Fibroblast of pulmonary artery (primary cell): Measurements from ENCODE around the gene PVALEF.
"Not testable (repeated sequence)": the region's sequence is repeated elsewhere in the genome, so short reads cannot be mapped to it uniquely, and the experiment has no call there.

Experiments
- DNase-seq: peaks from one replicate; pipeline ENCODE4 v3.0.0-alpha.2; 2010; ENCODE audit warnings: low read depth
- H3K4me3 ChIP-seq: replicated peaks from 2 replicates; pipeline ENCODE4 v1.5.1; 2011; ENCODE audit warnings: low read depth, mild to moderate bottlenecking, control low read depth, low read length, moderate library complexity
- CTCF ChIP-seq: IDR thresholded peaks from 2 replicates; pipeline ENCODE4 v1.5.1; 2011; ENCODE audit warnings: mild to moderate bottlenecking, control low read depth, low read length, inconsistent platforms; ENCODE audit errors: missing control alignments

Gene PVALEF

GRCh38 chr17:81143717-81144422 lies 21.4 kb upstream of the PVALEF start:
- no peak overlapping the region for H3K4me3 ChIP-seq
- DNase-seq, result no peak
- TF ChIP-seq CTCF, result no peak

- DNase-seq, result no peak
- TF ChIP-seq CTCF, result no peak
- no peak overlapping the region for H3K4me3 ChIP-seq
Observed at GRCh38 chr17:81144423-81144781, 20.9 kb upstream of the PVALEF start.

- H3K4me3 ChIP-seq, DNase-seq: not testable (repeated sequence)
Observed at GRCh38 chr17:81146208-81146607, 19.1 kb upstream of the PVALEF start.

GRCh38 chr17:81147701-81148100 lies 17.6 kb upstream of the PVALEF start:
- TF ChIP-seq CTCF, result no peak
- H3K4me3 ChIP-seq, result no peak overlapping the region
- DNase-seq, result no peak

- DNase-seq, result no peak
- H3K4me3 ChIP-seq, result no peak overlapping the region
- TF ChIP-seq CTCF, result no peak
Observed at GRCh38 chr17:81148571-81148970, 16.7 kb upstream of the PVALEF start.

- DNase-seq, result no peak
- no peak for TF ChIP-seq CTCF
- no peak overlapping the region for H3K4me3 ChIP-seq
Observed at GRCh38 chr17:81148986-81149533, 16.2 kb upstream of the PVALEF start.

- H3K4me3 ChIP-seq, result no peak overlapping the region
- no peak for TF ChIP-seq CTCF
- DNase-seq, result no peak
Observed at GRCh38 chr17:81150377-81151077, 14.8 kb upstream of the PVALEF start.
